Right lobe of liver (tissue), 4 donors: Measurements from ENCODE around the gene LDLRAD4.

ENCODE experiments used
- POLR2A ChIP-seq: fragments of 450-650 bp; IDR thresholded peaks from one replicate; pipeline ENCODE4 v1.6.1; 2017; ENCODE audit warnings: antibody characterized with exemption, mild to moderate bottlenecking
- TF ChIP-seq, protein P1 (sequence below), 4 donors: fragments of 200-600 bp in 3 of 4; fragments of 450-650 bp in 1 of 4; IDR thresholded peaks; one replicate each; pipeline versions ENCODE4 v1.5.1 to v1.8.0; 2016 to 2022; ENCODE audit warnings: antibody characterized with exemption in 4 of 4, mild to moderate bottlenecking in 2 of 4
- donor health status: DM: no; HTN: no; CAD: no.
- donor health status: DM: no; HTN: no; CAD: no.
- donor health status: DM: no; HTN: yes; CAD: no.

DNA sequence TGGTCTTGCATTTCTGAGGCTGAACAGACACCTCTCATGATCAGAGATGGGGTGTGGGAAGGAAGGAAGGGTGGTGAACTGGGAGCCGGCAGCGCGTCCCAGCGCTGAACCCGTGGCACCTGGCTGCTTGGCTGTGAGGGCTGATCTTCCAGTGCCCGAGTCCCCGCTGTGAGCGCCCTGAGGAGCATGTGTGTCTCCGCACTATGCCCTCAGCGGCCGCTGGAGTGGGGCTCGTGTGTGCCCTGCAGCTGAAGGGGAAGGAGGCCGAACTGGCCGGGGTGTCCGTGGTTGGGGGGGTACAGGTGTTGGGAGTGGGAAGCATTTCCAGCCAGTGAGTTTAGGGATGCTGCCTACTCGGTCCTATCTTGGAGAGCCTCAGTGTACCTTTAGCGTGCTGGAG, 82.2 kb downstream of the LDLRAD4 start:
- TF ChIP-seq, protein P1, sequence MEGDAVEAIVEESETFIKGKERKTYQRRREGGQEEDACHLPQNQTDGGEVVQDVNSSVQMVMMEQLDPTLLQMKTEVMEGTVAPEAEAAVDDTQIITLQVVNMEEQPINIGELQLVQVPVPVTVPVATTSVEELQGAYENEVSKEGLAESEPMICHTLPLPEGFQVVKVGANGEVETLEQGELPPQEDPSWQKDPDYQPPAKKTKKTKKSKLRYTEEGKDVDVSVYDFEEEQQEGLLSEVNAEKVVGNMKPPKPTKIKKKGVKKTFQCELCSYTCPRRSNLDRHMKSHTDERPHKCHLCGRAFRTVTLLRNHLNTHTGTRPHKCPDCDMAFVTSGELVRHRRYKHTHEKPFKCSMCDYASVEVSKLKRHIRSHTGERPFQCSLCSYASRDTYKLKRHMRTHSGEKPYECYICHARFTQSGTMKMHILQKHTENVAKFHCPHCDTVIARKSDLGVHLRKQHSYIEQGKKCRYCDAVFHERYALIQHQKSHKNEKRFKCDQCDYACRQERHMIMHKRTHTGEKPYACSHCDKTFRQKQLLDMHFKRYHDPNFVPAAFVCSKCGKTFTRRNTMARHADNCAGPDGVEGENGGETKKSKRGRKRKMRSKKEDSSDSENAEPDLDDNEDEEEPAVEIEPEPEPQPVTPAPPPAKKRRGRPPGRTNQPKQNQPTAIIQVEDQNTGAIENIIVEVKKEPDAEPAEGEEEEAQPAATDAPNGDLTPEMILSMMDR (IDR thresholded peaks at IDR 0.05), result no peak
- TF ChIP-seq POLR2A, result no peak
